HG03139 (cell line): ENCODE data around the gene PI4KB.
"Not testable (repeated sequence)": the region's sequence is repeated elsewhere in the genome, so short reads cannot be mapped to it uniquely, and the experiment has no call there.

Experiments used
- ATAC-seq: cut with Tn5 transposase; IDR thresholded peaks from one replicate; pipeline ENCODE4 v1.9.1; 2021; ENCODE audit not compliant: unreplicated experiment

PI4KB gene

GRCh38 chr1:151281969-151282882 is 45.0 kb downstream of the PI4KB start, which contains the start of gene ZNF687:
Gene ZNF687, plus strand, starts transcription at chr1:151282299. Its CDS starts 3,993 bp downstream, at chr1:151286292.
- peak; percentile 82 for ATAC-seq

DNA sequence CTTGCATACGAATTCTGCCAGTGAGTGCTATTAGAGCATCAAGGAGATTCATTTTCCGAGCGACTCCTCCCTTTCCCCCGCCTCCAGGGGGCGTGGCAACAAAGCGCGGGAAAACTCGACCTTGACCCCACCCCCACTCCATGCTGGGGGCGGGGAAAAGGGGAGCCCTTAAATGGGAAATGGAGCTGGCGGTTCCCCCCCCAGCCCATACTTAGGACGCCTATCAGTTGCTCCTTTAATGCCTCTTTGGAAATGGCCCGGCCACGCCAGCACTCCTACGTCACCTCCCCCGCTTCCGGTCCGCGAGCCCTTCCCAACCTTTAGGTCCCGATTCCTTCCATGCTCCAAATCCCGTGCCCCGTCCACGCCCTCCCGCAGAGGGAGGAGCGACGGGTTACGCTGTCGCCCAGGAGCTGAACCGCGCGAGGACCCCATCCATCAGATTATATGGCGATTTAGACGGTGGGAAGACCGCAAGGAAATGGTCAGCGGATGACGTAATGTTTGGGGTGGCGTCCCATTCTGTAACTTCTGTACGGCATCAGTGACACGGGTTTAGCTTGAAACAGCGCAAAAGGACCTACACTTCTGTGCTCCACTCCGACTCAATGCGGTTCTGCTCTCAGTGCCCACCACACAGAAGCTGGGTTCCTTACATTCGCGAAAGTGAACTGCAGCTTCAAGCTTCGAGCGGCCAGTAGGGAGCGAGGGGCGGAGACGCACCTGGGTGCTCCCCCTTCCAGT is 45.8 kb downstream of the PI4KB start:
- peak; percentile 23 for ATAC-seq

- no peak for ATAC-seq
These were observed 50.0 kb downstream of the PI4KB start for GRCh38 chr1:151277249-151277648.

DNA sequence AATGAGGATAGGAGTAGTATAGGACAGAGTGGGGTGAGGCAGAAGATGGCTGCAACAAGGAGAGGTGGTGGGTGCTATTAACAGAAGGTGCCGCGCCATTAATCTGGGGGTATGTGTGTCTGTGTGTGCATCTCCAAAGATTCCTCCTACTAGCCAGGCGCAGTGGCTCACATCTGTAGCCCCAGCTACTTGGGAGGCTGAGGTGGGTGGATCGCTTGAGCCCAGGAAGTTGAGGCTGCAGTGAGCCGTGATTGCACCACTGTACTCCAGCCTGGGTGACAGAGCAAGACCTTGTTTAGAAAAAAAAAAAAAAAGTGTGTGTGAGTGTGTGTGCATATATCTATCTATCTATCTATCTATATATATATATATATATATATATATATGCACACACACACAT is 51.9 kb downstream of the PI4KB start:
- ATAC-seq, result not testable (repeated sequence)

DNA sequence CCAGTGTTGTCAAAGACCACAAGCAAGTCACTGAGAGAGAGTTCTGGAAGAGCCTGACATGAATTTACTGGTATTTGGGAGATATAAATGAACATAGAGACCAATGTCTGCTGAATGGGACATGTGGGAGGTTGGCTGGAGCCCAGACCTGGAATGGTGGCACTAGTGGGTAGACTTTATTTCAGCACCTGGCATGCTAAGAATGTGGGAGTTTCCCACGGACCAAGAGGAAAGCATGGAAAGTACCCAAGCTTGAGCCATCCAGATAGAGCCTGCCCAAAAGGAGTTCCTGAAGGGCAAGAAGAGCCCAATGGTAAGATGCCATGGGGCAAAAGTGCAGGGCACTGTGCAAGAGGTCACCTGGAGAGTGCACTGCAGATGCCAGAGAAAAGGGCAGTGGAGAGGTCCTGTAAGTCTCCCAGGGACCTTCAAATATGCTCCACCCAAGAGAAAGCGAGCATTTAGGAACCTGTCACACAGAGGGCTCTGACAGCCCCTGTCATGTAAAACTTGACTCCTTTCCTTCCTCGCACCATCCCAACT is 53.2 kb downstream of the PI4KB start:
- ATAC-seq, result no peak

GRCh38 chr1:151267760-151268159 is 59.5 kb downstream of the PI4KB start:
- no peak for ATAC-seq

GRCh38 chr1:151266821-151267220 is 60.4 kb downstream of the PI4KB start:
- ATAC-seq, result no peak

DNA sequence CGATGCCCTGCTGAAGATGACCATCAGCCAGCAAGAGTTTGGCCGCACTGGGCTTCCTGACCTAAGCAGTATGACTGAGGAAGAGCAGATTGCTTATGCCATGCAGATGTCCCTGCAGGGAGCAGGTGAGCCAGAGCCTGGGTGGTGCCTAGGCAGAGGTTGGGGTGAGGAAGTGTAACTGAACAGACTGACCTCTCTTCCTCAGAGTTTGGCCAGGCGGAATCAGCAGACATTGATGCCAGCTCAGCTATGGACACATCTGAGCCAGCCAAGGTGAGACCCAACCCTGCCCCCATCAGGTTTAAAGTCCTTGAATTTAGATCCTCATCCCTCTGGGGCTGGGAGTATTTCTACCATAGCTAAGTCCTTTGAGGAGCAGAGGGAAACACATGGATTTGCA is 60.9 kb downstream of the PI4KB start:
- no peak for ATAC-seq

GRCh38 chr1:151265446-151266236 is 61.6 kb downstream of the PI4KB start:
- no peak for ATAC-seq

GRCh38 chr1:151259351-151259750 is 67.9 kb downstream of the PI4KB start:
- no peak for ATAC-seq

- ATAC-seq, result no peak
These were observed 71.8 kb downstream of the PI4KB start for GRCh38 chr1:151255381-151255780.

DNA sequence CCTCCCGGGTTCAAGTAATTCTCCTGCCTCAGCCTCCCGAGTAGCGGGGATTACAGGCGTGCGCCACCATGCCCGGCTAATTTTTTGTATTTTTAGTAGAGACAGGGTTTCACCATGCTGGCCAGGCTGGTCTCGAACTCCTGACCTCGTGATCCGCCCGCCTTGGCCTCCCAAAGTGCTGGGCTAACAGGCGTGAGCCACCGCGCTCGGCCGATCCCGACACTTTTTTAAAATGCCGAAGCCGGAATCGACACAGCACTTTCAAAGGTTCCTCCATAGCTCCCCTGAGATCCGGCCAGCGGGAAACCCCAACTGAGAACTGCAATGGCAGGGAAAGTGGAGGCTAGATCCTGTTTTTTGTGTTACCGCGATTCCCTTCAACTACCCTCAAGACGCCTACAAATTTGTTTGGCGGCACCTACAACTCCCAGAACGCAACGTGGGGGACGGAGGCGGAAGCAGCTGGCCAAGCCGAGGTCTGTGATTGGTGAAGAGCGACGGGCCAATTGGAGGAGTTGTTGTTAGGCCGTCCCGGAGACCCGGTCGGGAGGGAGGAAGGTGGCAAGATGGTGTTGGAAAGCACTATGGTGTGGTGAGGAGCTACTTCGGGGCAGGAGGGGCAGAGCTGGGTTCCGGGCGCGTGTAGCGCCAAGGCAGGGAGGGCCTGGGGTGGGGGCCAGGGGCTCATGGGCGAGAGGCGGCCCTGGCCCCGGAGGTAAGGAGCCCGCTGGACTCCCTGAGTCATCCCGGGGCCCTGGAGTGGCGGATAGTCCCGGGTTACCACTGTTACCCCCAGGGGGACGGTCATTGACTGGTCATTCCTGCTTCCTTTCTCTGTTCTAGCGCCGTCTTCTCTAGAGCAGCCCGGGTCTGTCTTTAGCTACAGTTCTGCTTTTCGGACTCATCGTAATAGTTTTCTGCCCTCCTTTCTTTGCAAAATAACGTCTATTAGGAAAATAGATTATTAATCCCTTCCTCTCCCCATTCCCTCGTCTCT is 72.7 kb downstream of the PI4KB start, which contains the start of gene PSMD4:
Gene PSMD4 (plus strand): TSS at position 518 of the 997 bp plus-strand sequence. CDS start 49 bp downstream, at position 567.
- peak; percentile 89 for ATAC-seq

GRCh38 chr1:151251656-151252470 is 75.4 kb downstream of the PI4KB start:
- no peak for ATAC-seq

DNA sequence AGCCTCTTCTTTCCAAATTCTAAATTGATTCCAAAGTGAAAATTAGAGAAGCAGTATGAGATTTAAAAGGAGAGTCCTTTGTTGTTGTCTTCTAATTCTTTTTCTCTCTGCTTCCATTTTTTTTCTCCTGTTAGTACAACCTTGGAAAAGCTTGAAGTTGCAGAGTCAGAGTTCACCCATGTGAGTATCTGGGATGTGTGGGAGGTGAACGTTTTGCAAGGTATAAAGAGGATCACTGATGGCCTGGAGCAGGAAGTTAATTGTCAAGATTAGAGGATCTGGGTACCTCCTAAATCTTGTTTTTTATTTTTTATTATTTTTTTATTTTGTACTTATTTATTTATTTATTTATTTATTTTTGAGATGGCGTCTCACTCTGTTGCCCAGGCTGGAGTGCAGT is 80.4 kb downstream of the PI4KB start:
- no peak for ATAC-seq

GRCh38 chr1:151243683-151244216 is 83.5 kb downstream of the PI4KB start:
- no peak for ATAC-seq

- no peak for ATAC-seq
These were observed 84.8 kb downstream of the PI4KB start for GRCh38 chr1:151242442-151242841.
